Fibroblast of lung (primary cell): ENCODE measurements around the gene C3orf49. TPM values are rescaled to one million over a fixed set of nuclear protein-coding genes. Genes with fewer than 3 reads are reported as not detected.
A peak's percentile ranks its signal among the peaks of the same experiment; 100 is the strongest.

ENCODE experiments used
- DNase-seq, 2 donors: peaks; one replicate each; pipeline versions ENCODE4 v3.0.0 to v3.0.0-alpha.2; 2010; ENCODE audit warnings: low read depth in 2 of 2
- H2AFZ ChIP-seq: 2 replicates; pipeline ENCODE4 v1.5.1; 2012; ENCODE audit warnings: low read length, control low read depth, inconsistent platforms
- H3K27ac ChIP-seq: 2 replicates; pipeline ENCODE4 v1.5.1; 2011; ENCODE audit warnings: low read length, control low read depth; ENCODE audit not compliant: insufficient read depth
- H3K27me3 ChIP-seq: 2 replicates; pipeline ENCODE4 v1.5.1; 2011; ENCODE audit warnings: mild to moderate bottlenecking, low read length; ENCODE audit not compliant: control insufficient read depth, insufficient read depth
- H3K36me3 ChIP-seq: 2 replicates; pipeline ENCODE4 v1.5.1; 2011; ENCODE audit warnings: low read length; ENCODE audit not compliant: control insufficient read depth, insufficient read depth
- H3K4me1 ChIP-seq: 2 replicates; pipeline ENCODE4 v1.5.1; 2011; ENCODE audit warnings: low read length; ENCODE audit not compliant: control insufficient read depth, insufficient read depth; ENCODE audit errors: extremely low read depth
- H3K4me2 ChIP-seq: 2 replicates; pipeline ENCODE4 v1.5.1; 2011; ENCODE audit warnings: low read length, control low read depth; ENCODE audit not compliant: insufficient read depth; ENCODE audit errors: extremely low read depth
- H3K4me3 ChIP-seq, 4 experiments: fragments of 200-600 bp in 1 of 4; sonication (generic) in 1 of 4; replicated peaks in 1 of 4; 2 replicates each; pipeline ENCODE4 v1.5.1; 2011 to 2016; ENCODE audit warnings: low read length in 4 of 4, low read depth in 3 of 4, mild to moderate bottlenecking in 3 of 4, control low read depth in 2 of 4, inconsistent platforms in 1 of 4, mixed read lengths in 1 of 4; ENCODE audit not compliant: insufficient read depth in 1 of 4; ENCODE audit errors: control extremely low read depth in 1 of 4
- H3K79me2 ChIP-seq: 2 replicates; pipeline ENCODE4 v1.5.1; 2012; ENCODE audit warnings: mild to moderate bottlenecking, low read length, inconsistent platforms; ENCODE audit not compliant: control insufficient read depth, insufficient read depth
- H3K9ac ChIP-seq: 2 replicates; pipeline ENCODE4 v1.5.1; 2011; ENCODE audit warnings: mild to moderate bottlenecking, low read length, control low read depth; ENCODE audit not compliant: insufficient read depth
- H3K9me3 ChIP-seq: 2 replicates; pipeline ENCODE4 v1.5.1; 2012; ENCODE audit warnings: low read depth, low read length; ENCODE audit not compliant: control insufficient read depth, insufficient read depth
- H4K20me1 ChIP-seq: 2 replicates; pipeline ENCODE4 v1.5.1; 2011; ENCODE audit warnings: low read length; ENCODE audit not compliant: control insufficient read depth, insufficient read depth; ENCODE audit errors: extremely low read depth
- EZH2 ChIP-seq: IDR thresholded peaks from 2 replicates; pipeline ENCODE4 v1.5.1; 2012; ENCODE audit warnings: low read length, control low read depth, mild to moderate bottlenecking; ENCODE audit errors: missing control alignments
- polyA plus RNA-seq, 2 donors: library from polyadenylated mRNA; depleted of rRNA in 1 of 2; stranded (reverse) in 1 of 2; unstranded in 1 of 2; fragments of >200 nt; gene quantifications; 2 replicates each; pipeline ENCODE4 v1.2.1, GENCODE V29; 2011 to 2012; ENCODE audit warnings: missing spikeins in 1 of 2
- total RNA-seq: library from RNA; depleted of rRNA; stranded (reverse); fragments of >200 nt; gene quantifications from 2 replicates; pipeline ENCODE4 v1.2.1, GENCODE V29; 2014
- TF ChIP-seq, protein P1 (sequence below), 2 donors: IDR thresholded peaks in 1 of 2; conservative IDR thresholded peaks in 1 of 2; 1 replicate in 1 of 2; 2 replicates in 1 of 2; pipeline ENCODE4 v1.5.1; 2011 to 2012; ENCODE audit warnings: low read length in 2 of 2, control low read depth in 1 of 2, inconsistent platforms in 1 of 2, low read depth in 1 of 2, mild to moderate bottlenecking in 1 of 2

Gene C3orf49
- total and polyA plus RNA-seq, 2 donors (not counting 1 experiment from before 2014, with no cell fraction given), result not detected

DNA sequence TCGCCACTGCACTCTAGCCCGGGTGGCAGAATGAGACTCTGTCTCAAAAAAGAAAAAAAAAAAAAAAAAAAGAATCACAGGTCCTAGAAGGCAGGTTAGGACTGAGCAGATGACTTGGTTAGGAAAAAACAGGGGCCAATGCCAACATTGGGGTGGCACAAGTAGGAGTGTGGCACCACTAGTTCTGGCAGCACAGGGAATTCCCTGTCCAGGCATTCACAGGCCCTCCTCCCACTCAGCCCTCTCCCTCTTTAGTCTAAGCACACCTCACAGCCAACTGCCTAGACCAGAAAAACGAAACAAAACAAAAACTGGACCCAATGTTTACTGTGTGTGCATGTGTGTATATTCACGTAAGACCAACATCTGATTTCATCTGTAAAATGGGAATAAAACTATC, 34.0 kb downstream of the C3orf49 start:
- Histone ChIP-seq H3K9me3 (no peaks in the 10 kb centered on the region), H3K27me3 (no peaks in the 10 kb centered on the region), H4K20me1 (no peaks in the 10 kb centered on the region), H3K9ac (no peak overlapping the region), H2AFZ (no peak overlapping the region), H3K4me2 (no peak overlapping the region), H3K79me2 (peaks cover 24% of the 10 kb centered on the region), H3K27ac (no peak overlapping the region), H3K4me1 (no peaks in the 10 kb centered on the region), H3K4me3 (no peak overlapping the region), H3K36me3 (no peaks in the 10 kb centered on the region)
- DNase-seq, result no peak
- TF ChIP-seq EZH2, result no peak
- TF ChIP-seq, protein P1, sequence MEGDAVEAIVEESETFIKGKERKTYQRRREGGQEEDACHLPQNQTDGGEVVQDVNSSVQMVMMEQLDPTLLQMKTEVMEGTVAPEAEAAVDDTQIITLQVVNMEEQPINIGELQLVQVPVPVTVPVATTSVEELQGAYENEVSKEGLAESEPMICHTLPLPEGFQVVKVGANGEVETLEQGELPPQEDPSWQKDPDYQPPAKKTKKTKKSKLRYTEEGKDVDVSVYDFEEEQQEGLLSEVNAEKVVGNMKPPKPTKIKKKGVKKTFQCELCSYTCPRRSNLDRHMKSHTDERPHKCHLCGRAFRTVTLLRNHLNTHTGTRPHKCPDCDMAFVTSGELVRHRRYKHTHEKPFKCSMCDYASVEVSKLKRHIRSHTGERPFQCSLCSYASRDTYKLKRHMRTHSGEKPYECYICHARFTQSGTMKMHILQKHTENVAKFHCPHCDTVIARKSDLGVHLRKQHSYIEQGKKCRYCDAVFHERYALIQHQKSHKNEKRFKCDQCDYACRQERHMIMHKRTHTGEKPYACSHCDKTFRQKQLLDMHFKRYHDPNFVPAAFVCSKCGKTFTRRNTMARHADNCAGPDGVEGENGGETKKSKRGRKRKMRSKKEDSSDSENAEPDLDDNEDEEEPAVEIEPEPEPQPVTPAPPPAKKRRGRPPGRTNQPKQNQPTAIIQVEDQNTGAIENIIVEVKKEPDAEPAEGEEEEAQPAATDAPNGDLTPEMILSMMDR (conservative IDR thresholded peaks at IDR 0.05 in 1 of 2, IDR thresholded peaks at IDR 0.05 in 1 of 2; ENCODE audit: low read depth in 1 of 2, low read length in 2 of 2), result no peak

DNA sequence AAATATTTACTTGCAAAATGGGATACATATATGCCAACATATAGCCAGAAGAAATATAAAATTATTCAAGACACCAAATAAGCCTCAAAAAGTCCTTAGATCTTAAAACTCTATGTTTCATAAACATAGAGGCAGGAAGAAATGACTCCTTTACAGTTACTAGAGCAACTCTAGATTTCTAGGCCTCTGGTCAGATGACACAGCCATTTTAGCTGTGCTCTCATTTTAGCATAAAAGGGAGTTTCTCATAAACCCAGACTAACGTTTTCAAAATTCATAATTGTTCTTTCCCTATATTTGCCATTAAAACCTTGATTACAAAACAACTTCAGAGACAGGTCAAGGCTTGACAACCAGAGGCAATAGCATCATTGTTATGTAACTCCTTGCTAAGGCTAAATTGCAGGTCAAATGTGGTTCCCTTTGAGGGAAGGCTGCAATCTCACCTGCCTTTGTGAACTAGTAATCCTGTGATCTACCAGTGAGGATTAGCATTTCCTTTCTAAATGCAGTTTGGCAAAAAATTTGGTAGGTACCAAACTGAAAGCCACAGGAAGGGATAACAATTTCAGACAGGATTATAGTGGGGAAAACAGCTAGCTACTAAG, 36.3 kb downstream of the C3orf49 start:
- no peak for DNase-seq
- H3K9me3 ChIP-seq, result no peaks in the 10 kb centered on the region
- no peaks in the 10 kb centered on the region for H3K36me3 ChIP-seq
- no peaks in the 10 kb centered on the region for H3K27me3 ChIP-seq
- H3K9ac ChIP-seq, result no peak overlapping the region
- H3K4me1 ChIP-seq, result no peaks in the 10 kb centered on the region
- H4K20me1 ChIP-seq, result no peaks in the 10 kb centered on the region
- TF ChIP-seq, protein P1 (conservative IDR thresholded peaks at IDR 0.05 in 1 of 2, IDR thresholded peaks at IDR 0.05 in 1 of 2; ENCODE audit: low read depth in 1 of 2, low read length in 2 of 2), result no peak
- no peak for TF ChIP-seq EZH2
- no peak overlapping the region for H2AFZ ChIP-seq
- peaks cover 29% of the 10 kb centered on the region for H3K79me2 ChIP-seq
- no peak overlapping the region for H3K27ac ChIP-seq
- H3K4me3 ChIP-seq, result no peak overlapping the region
- H3K4me2 ChIP-seq, result no peak overlapping the region

DNA sequence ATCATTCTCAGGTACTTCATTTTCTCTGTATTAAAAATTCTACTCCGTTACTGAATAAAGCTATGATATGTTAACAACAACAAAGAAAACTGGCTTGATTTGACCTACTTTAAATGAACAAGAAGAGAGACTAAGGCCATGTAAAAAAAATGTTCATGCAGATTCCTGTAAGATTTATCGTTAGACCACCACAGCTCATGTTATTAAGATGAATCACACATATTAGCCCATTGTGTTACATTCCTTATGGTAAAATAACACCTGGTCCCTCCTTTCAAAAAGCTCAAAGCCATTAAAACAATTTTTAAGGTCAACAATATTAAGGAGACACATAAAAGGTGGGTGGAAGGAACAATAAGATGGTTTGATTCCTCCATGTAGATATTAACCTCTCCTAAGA, 38.2 kb downstream of the C3orf49 start:
- Histone ChIP-seq H3K4me3 (no peak overlapping the region), H4K20me1 (no peaks in the 10 kb centered on the region), H3K27ac (no peak overlapping the region), H3K4me1 (no peaks in the 10 kb centered on the region), H3K27me3 (no peaks in the 10 kb centered on the region), H3K9me3 (no peaks in the 10 kb centered on the region), H3K4me2 (no peak overlapping the region), H3K36me3 (no peaks in the 10 kb centered on the region), H3K9ac (no peak overlapping the region), H3K79me2 (peaks cover 40% of the 10 kb centered on the region), H2AFZ (no peak overlapping the region)
- DNase-seq, result peak in 1 of 2 donors; percentile 80
- TF ChIP-seq, protein P1 (conservative IDR thresholded peaks at IDR 0.05 in 1 of 2, IDR thresholded peaks at IDR 0.05 in 1 of 2; ENCODE audit: low read depth in 1 of 2, low read length in 2 of 2), result no peak
